A673 (cell line): ENCODE results near the gene EPHA4. TPM values are rescaled to one million over a fixed set of nuclear protein-coding genes. Genes with fewer than 3 reads are reported as not detected.

Experiments used
- BruUV-seq: library from RNA; stranded (reverse); fragments of 400-500 nt; replicated peaks from 2 replicates; lab custom pipeline; 2021; lab: Mats Ljungman, UMichigan
- CTCF ChIA-PET: fragments of 300-600 bp; sonication (Branson Sonifier 250); formaldehyde crosslinking; loops from one replicate; lab custom pipeline; 2022; ENCODE audit warnings: antibody characterized with exemption; lab: Charles Lee
- POLR2A ChIA-PET: fragments of 300-600 bp; sonication (Branson Sonifier 250); formaldehyde crosslinking; loops from one replicate; lab custom pipeline; 2022; ENCODE audit warnings: antibody characterized with exemption; ENCODE audit not compliant: low non-redundant PET; lab: Charles Lee
- DNase-seq: peaks from one replicate; pipeline ENCODE4 v3.0.0-alpha.2; 2015; ENCODE audit warnings: low spot score
- H3K27ac ChIP-seq: fragments of 200-600 bp; sonication (generic); 2 replicates; pipeline ENCODE4 v1.5.1; 2016; ENCODE audit warnings: mixed run types, low read depth, mild to moderate bottlenecking, mixed read lengths, antibody characterized with exemption, low read length; ENCODE audit not compliant: poor library complexity, severe bottlenecking
- H3K27me3 ChIP-seq: fragments of 200-600 bp; sonication (generic); replicated peaks from 2 replicates; pipeline ENCODE4 v1.6.1; 2017; ENCODE audit warnings: mixed run types, low read depth, mild to moderate bottlenecking, mixed read lengths, antibody characterized with exemption, low read length; ENCODE audit not compliant: insufficient read depth, poor library complexity
- H3K36me3 ChIP-seq: fragments of 200-600 bp; sonication (generic); 2 replicates; pipeline ENCODE4 v1.6.1; 2016; ENCODE audit warnings: mixed run types, mild to moderate bottlenecking, mixed read lengths, antibody characterized with exemption, low read length; ENCODE audit not compliant: insufficient read depth, poor library complexity, severe bottlenecking
- H3K4me1 ChIP-seq: fragments of 200-600 bp; sonication (generic); 2 replicates; pipeline ENCODE4 v1.6.1; 2017; ENCODE audit warnings: mixed run types, mild to moderate bottlenecking, mixed read lengths, antibody characterized with exemption, low read length; ENCODE audit not compliant: insufficient read depth, poor library complexity, severe bottlenecking
- H3K4me3 ChIP-seq: fragments of 200-600 bp; sonication (generic); 2 replicates; pipeline ENCODE4 v1.5.1; 2016; ENCODE audit warnings: low read depth, mixed run types, mild to moderate bottlenecking, mixed read lengths, low read length; ENCODE audit not compliant: poor library complexity, severe bottlenecking
- H3K9me3 ChIP-seq: fragments of 200-600 bp; sonication (generic); 2 replicates; pipeline ENCODE4 v1.6.1; 2016; ENCODE audit warnings: mixed run types, low read depth, mild to moderate bottlenecking, mixed read lengths, antibody characterized with exemption, low read length; ENCODE audit not compliant: poor library complexity, severe bottlenecking
- CTCF ChIP-seq: fragments of 300-800, 200-600 bp; sonication (generic); conservative IDR thresholded peaks from 2 replicates; pipeline ENCODE4 v1.5.1; 2017; ENCODE audit warnings: low read depth, mild to moderate bottlenecking, antibody characterized with exemption, low read length, moderate library complexity, mixed read lengths
- EZH2 ChIP-seq: fragments of 200-600 bp; sonication (generic); IDR thresholded peaks from 2 replicates; pipeline ENCODE4 v1.6.1; 2017; ENCODE audit warnings: borderline replicate concordance, low read depth, mild to moderate bottlenecking, mixed read lengths, antibody characterized with exemption, low read length; ENCODE audit not compliant: poor library complexity, severe bottlenecking
- intact Hi-C: fragments of 100-400 bp; cut with micrococcal nuclease; formaldehyde crosslinking; loops from one replicate; pipeline ENCODE4 v1.10.0; 2022; ENCODE audit not compliant: unreplicated experiment
- total RNA-seq: library from RNA; stranded (reverse); gene quantifications from 2 replicates; pipeline ENCODE4 v1.2.3, GENCODE V29; 2021

The EPHA4 gene
- total RNA-seq, 1 experiment from 2014 or later: 39.5 TPM

- intact Hi-C loops: no loop called here
- TF ChIP-seq EZH2 (no peak), CTCF (no peak)
- Histone ChIP-seq H3K27me3 (no peaks in the 10 kb centered on the region), H3K27ac (no peak overlapping the region), H3K36me3 (no peaks in the 10 kb centered on the region), H3K9me3 (no peaks in the 10 kb centered on the region), H3K4me1 (peaks cover 28% of the 10 kb centered on the region), H3K4me3 (no peak overlapping the region)
- peak; percentile 59 for DNase-seq
- CTCF ChIA-PET: no interaction called here
- POLR2A ChIA-PET: no interaction called here
- no TSS peak for BruUV-seq
Measured at GRCh38 chr2:221554769-221555493, 17.2 kb downstream of the EPHA4 start.

GRCh38 chr2:221553333-221553732 is 18.8 kb downstream of the EPHA4 start:
- ChIA-PET CTCF (no interaction called here), POLR2A (no interaction called here)
- Histone ChIP-seq H3K9me3 (no peaks in the 10 kb centered on the region), H3K4me1 (peaks cover 28% of the 10 kb centered on the region), H3K27ac (no peak overlapping the region), H3K4me3 (no peak overlapping the region), H3K27me3 (no peaks in the 10 kb centered on the region), H3K36me3 (no peaks in the 10 kb centered on the region)
- intact Hi-C loops: no loop called here
- DNase-seq: peak; percentile 16
- TF ChIP-seq EZH2: no peak
- no peak for TF ChIP-seq CTCF
- BruUV-seq: no TSS peak

- Histone ChIP-seq H3K36me3 (no peaks in the 10 kb centered on the region), H3K4me3 (no peak overlapping the region), H3K9me3 (no peaks in the 10 kb centered on the region), H3K4me1 (peaks cover 28% of the 10 kb centered on the region), H3K27ac (no peak overlapping the region), H3K27me3 (no peaks in the 10 kb centered on the region)
- POLR2A ChIA-PET: no interaction called here
- CTCF ChIA-PET: no interaction called here
- intact Hi-C loops: no loop called here
- TF ChIP-seq CTCF (no peak), EZH2 (no peak)
- no peak for DNase-seq
- BruUV-seq: no TSS peak
Measured at GRCh38 chr2:221552291-221552690, 19.8 kb downstream of the EPHA4 start.
